Testis (tissue), 2 donors: ENCODE results near the gene ADAMTS19.

Experiments used
- POLR2A ChIP-seq: fragments of 450-650 bp; IDR thresholded peaks from one replicate; pipeline ENCODE4 v1.6.1; 2017; ENCODE audit warnings: antibody characterized with exemption, mild to moderate bottlenecking, moderate library complexity
- TF ChIP-seq, protein P1 (sequence below), 3 experiments: fragments of 450-650 bp in 2 of 3; fragments of 200-600 bp in 1 of 3; sonication (generic) in 1 of 3; IDR thresholded peaks; one replicate each; pipeline ENCODE4 v1.5.1; 2016 to 2019; ENCODE audit warnings: antibody characterized with exemption in 3 of 3, mild to moderate bottlenecking in 2 of 3, moderate library complexity in 1 of 3

DNA sequence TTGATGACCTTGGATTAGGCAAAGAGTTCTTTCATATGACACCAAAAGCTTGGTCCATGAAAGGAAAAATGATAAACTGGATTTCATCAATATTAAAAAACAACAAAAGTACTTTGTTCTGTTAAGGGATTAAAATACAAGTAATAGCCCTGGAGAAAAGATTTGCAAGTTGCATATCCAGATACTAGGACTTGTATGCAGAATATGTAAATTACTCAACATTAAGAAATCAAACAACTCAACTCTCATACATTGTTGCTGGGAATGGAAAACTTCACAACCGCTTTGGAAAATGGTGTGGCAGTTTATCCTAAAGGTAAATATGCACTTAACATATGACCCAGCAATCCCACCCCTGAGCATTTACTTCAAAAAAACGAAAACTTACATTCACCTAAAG is 112.0 kb downstream of the ADAMTS19 start:
- no peak for TF ChIP-seq POLR2A
- TF ChIP-seq, protein P1, sequence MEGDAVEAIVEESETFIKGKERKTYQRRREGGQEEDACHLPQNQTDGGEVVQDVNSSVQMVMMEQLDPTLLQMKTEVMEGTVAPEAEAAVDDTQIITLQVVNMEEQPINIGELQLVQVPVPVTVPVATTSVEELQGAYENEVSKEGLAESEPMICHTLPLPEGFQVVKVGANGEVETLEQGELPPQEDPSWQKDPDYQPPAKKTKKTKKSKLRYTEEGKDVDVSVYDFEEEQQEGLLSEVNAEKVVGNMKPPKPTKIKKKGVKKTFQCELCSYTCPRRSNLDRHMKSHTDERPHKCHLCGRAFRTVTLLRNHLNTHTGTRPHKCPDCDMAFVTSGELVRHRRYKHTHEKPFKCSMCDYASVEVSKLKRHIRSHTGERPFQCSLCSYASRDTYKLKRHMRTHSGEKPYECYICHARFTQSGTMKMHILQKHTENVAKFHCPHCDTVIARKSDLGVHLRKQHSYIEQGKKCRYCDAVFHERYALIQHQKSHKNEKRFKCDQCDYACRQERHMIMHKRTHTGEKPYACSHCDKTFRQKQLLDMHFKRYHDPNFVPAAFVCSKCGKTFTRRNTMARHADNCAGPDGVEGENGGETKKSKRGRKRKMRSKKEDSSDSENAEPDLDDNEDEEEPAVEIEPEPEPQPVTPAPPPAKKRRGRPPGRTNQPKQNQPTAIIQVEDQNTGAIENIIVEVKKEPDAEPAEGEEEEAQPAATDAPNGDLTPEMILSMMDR (IDR thresholded peaks at IDR 0.05) = no peak
